Activated naive CD4-positive, alpha-beta T cell treated with Interleukin-2 at 50 U/mL for 16 hours (primary cell): ENCODE data around the gene CTDSPL.
"Not testable (repeated sequence)": the region's sequence is repeated elsewhere in the genome, so short reads cannot be mapped to it uniquely, and the experiment has no call there.

ENCODE experiments used
- DNase-seq: peaks from one replicate; pipeline ENCODE4 v3.0.0-alpha.2; 2020

CTDSPL gene

GRCh38 chr3:37861620-37862041 lies at the start of gene CTDSPL:
Gene CTDSPL (plus strand): TSS chr3:37861880. CDS start chr3:37862200, 320 bp downstream.
- peak; percentile 8 for DNase-seq

GRCh38 chr3:37812499-37812896 lies 49.2 kb upstream of the CTDSPL start:
- DNase-seq, result no peak

- no peak for DNase-seq
These were observed 48.3 kb upstream of the CTDSPL start for GRCh38 chr3:37813403-37813802.

GRCh38 chr3:37814547-37814946 lies 47.1 kb upstream of the CTDSPL start:
- no peak for DNase-seq

- DNase-seq, result not testable (repeated sequence)
These were observed 46.5 kb upstream of the CTDSPL start for GRCh38 chr3:37815156-37815555.

GRCh38 chr3:37816271-37816670 lies 45.4 kb upstream of the CTDSPL start:
- no peak for DNase-seq

- DNase-seq, result no peak
These were observed 42.1 kb upstream of the CTDSPL start for GRCh38 chr3:37819591-37819990.

- DNase-seq, result no peak
These were observed 41.4 kb upstream of the CTDSPL start for GRCh38 chr3:37820286-37820685.

GRCh38 chr3:37823189-37823588 lies 38.5 kb upstream of the CTDSPL start:
- DNase-seq, result no peak

GRCh38 chr3:37824090-37824953 lies 37.4 kb upstream of the CTDSPL start:
- DNase-seq, result no peak

GRCh38 chr3:37824954-37825328 lies 36.7 kb upstream of the CTDSPL start:
- DNase-seq, result no peak

GRCh38 chr3:37825744-37826400 lies 35.8 kb upstream of the CTDSPL start:
- no peak for DNase-seq

GRCh38 chr3:37826502-37826901 lies 35.2 kb upstream of the CTDSPL start:
- DNase-seq, result no peak

GRCh38 chr3:37826933-37827332 lies 34.7 kb upstream of the CTDSPL start:
- DNase-seq, result no peak

- no peak for DNase-seq
These were observed 29.2 kb upstream of the CTDSPL start for GRCh38 chr3:37832480-37832879.

- no peak for DNase-seq
These were observed 28.1 kb upstream of the CTDSPL start for GRCh38 chr3:37833302-37834186.

- no peak for DNase-seq
These were observed 25.1 kb upstream of the CTDSPL start for GRCh38 chr3:37836589-37836988.

GRCh38 chr3:37847689-37848088 lies 14.0 kb upstream of the CTDSPL start:
- DNase-seq, result no peak

GRCh38 chr3:37849146-37849923 lies 12.3 kb upstream of the CTDSPL start:
- no peak for DNase-seq

GRCh38 chr3:37852097-37852496 lies 9.6 kb upstream of the CTDSPL start:
- no peak for DNase-seq

- no peak for DNase-seq
These were observed 8.9 kb upstream of the CTDSPL start for GRCh38 chr3:37852771-37853170.

- no peak for DNase-seq
These were observed 7.8 kb upstream of the CTDSPL start for GRCh38 chr3:37853691-37854413.
